A673 (cell line): ENCODE results near the gene SMIM20.

Source experiments
- EZH2 ChIP-seq: fragments of 200-600 bp; sonication (generic); IDR thresholded peaks from 2 replicates; pipeline ENCODE4 v1.6.1; 2017; ENCODE audit warnings: borderline replicate concordance, low read depth, mild to moderate bottlenecking, mixed read lengths, antibody characterized with exemption, low read length; ENCODE audit not compliant: poor library complexity, severe bottlenecking
- TF ChIP-seq, protein P1 (sequence below): fragments of 300-800, 200-600 bp; sonication (generic); conservative IDR thresholded peaks from 2 replicates; pipeline ENCODE4 v1.5.1; 2017; ENCODE audit warnings: low read depth, mild to moderate bottlenecking, antibody characterized with exemption, low read length, moderate library complexity, mixed read lengths

DNA sequence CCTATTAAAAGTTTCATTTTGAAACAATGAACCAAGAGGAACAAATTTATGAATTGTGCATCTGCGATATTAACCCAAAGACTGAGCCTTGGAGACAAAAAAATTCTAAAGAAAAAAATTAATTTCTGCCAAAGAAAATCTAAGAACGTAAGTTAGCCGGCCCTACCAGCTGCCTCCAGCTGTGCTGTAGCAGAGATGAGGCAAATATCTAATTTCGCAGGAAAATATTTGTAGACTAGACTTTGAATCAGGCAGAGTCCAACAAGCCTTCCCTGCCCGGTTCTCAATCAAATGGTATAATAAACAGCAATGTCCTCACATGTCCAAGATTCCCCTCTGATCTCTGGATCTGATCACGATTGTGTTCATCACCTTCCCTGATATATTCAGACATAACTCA lies 21.2 kb upstream of the SMIM20 start:
- TF ChIP-seq, protein P1, sequence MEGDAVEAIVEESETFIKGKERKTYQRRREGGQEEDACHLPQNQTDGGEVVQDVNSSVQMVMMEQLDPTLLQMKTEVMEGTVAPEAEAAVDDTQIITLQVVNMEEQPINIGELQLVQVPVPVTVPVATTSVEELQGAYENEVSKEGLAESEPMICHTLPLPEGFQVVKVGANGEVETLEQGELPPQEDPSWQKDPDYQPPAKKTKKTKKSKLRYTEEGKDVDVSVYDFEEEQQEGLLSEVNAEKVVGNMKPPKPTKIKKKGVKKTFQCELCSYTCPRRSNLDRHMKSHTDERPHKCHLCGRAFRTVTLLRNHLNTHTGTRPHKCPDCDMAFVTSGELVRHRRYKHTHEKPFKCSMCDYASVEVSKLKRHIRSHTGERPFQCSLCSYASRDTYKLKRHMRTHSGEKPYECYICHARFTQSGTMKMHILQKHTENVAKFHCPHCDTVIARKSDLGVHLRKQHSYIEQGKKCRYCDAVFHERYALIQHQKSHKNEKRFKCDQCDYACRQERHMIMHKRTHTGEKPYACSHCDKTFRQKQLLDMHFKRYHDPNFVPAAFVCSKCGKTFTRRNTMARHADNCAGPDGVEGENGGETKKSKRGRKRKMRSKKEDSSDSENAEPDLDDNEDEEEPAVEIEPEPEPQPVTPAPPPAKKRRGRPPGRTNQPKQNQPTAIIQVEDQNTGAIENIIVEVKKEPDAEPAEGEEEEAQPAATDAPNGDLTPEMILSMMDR = no peak
- no peak for TF ChIP-seq EZH2
